Measurements from ENCODE around the gene TSNAXIP1. TPM values are rescaled to one million over a fixed set of nuclear protein-coding genes. Genes with fewer than 3 reads are reported as not detected.
A peak's percentile ranks its signal among the peaks of the same experiment; 100 is the strongest.
"Not testable (repeated sequence)": the region's sequence is repeated elsewhere in the genome, so short reads cannot be mapped to it uniquely, and the experiment has no call there.

The TSNAXIP1 gene
- total RNA-seq, 2 donors from 2014 or later, result 0.13 to 0.30 TPM

- no peaks in the 10 kb centered on the region for H3K36me3 ChIP-seq
- DNase-seq, result no peak
- H3K27ac ChIP-seq, result no peak overlapping the region
- no peaks in the 10 kb centered on the region for H3K27me3 ChIP-seq
- TF ChIP-seq, protein P1, sequence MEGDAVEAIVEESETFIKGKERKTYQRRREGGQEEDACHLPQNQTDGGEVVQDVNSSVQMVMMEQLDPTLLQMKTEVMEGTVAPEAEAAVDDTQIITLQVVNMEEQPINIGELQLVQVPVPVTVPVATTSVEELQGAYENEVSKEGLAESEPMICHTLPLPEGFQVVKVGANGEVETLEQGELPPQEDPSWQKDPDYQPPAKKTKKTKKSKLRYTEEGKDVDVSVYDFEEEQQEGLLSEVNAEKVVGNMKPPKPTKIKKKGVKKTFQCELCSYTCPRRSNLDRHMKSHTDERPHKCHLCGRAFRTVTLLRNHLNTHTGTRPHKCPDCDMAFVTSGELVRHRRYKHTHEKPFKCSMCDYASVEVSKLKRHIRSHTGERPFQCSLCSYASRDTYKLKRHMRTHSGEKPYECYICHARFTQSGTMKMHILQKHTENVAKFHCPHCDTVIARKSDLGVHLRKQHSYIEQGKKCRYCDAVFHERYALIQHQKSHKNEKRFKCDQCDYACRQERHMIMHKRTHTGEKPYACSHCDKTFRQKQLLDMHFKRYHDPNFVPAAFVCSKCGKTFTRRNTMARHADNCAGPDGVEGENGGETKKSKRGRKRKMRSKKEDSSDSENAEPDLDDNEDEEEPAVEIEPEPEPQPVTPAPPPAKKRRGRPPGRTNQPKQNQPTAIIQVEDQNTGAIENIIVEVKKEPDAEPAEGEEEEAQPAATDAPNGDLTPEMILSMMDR (IDR thresholded peaks at IDR 0.05), result no peak
- H3K4me1 ChIP-seq, result peaks cover 8% of the 10 kb centered on the region
- intact Hi-C loops (cut with DNase I), result loop anchor here (10.0 kb wide), 1 partner anchor 48 kb away; no protein-coding TSS in a partner anchor
- H3K4me3 ChIP-seq, result no peak overlapping the region
- H3K9me3 ChIP-seq, result no peaks in the 10 kb centered on the region
- no peak overlapping the region for H3K9ac ChIP-seq (ENCODE audit: low read depth in 2 of 2, low read length in 2 of 2)
These were observed 56.2 kb downstream of the TSNAXIP1 start for GRCh38 chr16:67862623-67863583.

DNA sequence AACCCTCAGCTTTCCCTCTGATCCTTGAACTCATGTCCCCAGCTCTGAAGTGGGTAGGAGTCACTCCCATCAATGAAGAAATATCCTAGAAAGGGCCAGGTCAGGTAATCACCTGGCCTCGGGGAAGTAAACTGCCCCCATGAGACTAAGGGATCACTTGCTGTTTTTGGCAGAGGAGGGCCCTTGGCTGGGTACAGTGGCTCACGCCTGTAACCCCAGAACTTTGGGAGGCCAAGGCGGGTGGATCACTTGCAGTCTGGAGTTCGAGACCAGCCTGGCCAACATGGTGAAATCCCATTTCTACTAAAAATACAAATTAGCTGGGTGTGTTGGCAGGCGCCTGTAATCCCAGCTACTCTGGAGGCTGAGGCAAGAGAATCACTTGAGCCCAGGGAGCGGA, 57.4 kb downstream of the TSNAXIP1 start:
- H3K4me3 ChIP-seq; H3K27me3 ChIP-seq; DNase-seq; H3K4me1 ChIP-seq; H3K27ac ChIP-seq; H3K9ac ChIP-seq (ENCODE audit: low read depth in 2 of 2, low read length in 2 of 2); H3K9me3 ChIP-seq; H3K36me3 ChIP-seq: not testable (repeated sequence)
- intact Hi-C loops (cut with DNase I), result loop anchor here (10.0 kb wide), 1 partner anchor 49 kb away; no protein-coding TSS in a partner anchor

DNA sequence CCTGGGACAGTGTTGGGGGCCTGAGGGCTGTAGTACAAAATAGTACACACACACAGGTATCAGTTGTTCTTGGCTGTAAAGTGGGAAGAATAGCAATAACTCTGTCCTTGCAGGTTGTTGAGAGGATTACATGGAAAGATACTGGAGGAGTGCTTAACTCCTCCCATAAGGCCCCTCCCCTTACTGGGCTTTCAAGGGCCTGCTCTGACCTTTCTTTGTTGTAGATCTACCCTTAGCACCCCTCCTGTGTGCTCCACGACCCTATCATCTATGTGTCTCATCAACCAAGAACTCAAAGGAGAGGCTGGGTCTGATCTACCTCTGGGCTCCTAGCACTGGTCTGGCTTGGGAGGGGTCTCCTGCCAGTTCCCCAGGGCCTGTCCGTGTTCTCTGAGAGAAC, 57.9 kb downstream of the TSNAXIP1 start:
- Histone ChIP-seq H3K4me1 (no peaks in the 10 kb centered on the region), H3K36me3 (no peaks in the 10 kb centered on the region)

DNA sequence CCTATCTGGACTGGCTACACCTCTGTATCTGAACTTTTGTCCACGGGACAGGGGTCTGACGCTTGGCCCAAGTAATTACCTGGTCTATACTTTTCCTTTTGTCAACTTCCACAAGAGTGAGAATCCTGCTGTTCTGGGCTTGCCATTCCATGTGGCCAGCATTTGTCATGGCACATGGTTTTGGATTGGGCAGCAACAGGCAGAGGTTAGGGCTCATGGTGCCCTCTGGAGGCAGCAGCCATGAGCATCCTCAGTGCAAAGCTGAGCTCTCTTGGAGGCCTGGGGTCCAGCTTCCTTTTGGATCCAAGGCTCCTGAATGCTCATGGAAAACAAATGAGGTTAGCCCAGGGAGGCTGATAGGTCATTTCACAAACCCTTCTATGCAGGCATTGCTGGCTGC, 58.6 kb downstream of the TSNAXIP1 start:
- no peak overlapping the region for H3K4me3 ChIP-seq
- H3K27me3 ChIP-seq, result no peaks in the 10 kb centered on the region
- no peaks in the 10 kb centered on the region for H3K9me3 ChIP-seq
- H3K4me1 ChIP-seq, result no peaks in the 10 kb centered on the region
- no peak for DNase-seq
- H3K9ac ChIP-seq (ENCODE audit: low read depth in 2 of 2, low read length in 2 of 2), result no peak overlapping the region
- H3K27ac ChIP-seq, result no peak overlapping the region
- H3K36me3 ChIP-seq, result no peaks in the 10 kb centered on the region
- TF ChIP-seq, protein P1 (IDR thresholded peaks at IDR 0.05), result peak; percentile 23
- intact Hi-C loops (cut with DNase I), result loop anchor here (10.0 kb wide), 1 partner anchor 51 kb away; no protein-coding TSS in a partner anchor

More for the DNA sequence above, 57.9 kb downstream of the TSNAXIP1 start:
- no peak for DNase-seq
- H3K4me3 ChIP-seq, result no peak overlapping the region
- TF ChIP-seq, protein P1 (IDR thresholded peaks at IDR 0.05), result no peak
- no peaks in the 10 kb centered on the region for H3K9me3 ChIP-seq
- intact Hi-C loops (cut with DNase I), result loop anchor here (10.0 kb wide), 1 partner anchor 50 kb away; no protein-coding TSS in a partner anchor
- no peak overlapping the region for H3K9ac ChIP-seq (ENCODE audit: low read depth in 2 of 2, low read length in 2 of 2)
- no peak overlapping the region for H3K27ac ChIP-seq
- no peaks in the 10 kb centered on the region for H3K27me3 ChIP-seq

GRCh38 chr16:67868290-67868689, 61.6 kb downstream of the TSNAXIP1 start:
- H3K27ac ChIP-seq, result no peak overlapping the region
- no peak overlapping the region for H3K4me3 ChIP-seq
- intact Hi-C loops (cut with DNase I), result loop anchor here (10.0 kb wide), 1 partner anchor 53 kb away; no protein-coding TSS in a partner anchor
- H3K27me3 ChIP-seq, result no peaks in the 10 kb centered on the region
- TF ChIP-seq, protein P1 (IDR thresholded peaks at IDR 0.05), result no peak
- H3K9ac ChIP-seq (ENCODE audit: low read depth in 2 of 2, low read length in 2 of 2), result no peak overlapping the region
- H3K36me3 ChIP-seq, result no peaks in the 10 kb centered on the region
- H3K4me1 ChIP-seq, result peaks cover 3% of the 10 kb centered on the region
- no peak for DNase-seq
- no peaks in the 10 kb centered on the region for H3K9me3 ChIP-seq
